Duodenal mucosa (tissue), 2 donors: Measurements from ENCODE around the gene ETF1.

Experiments
- H3K27ac ChIP-seq: one replicate; pipeline ENCODE4 v1.7.0; 2013; ENCODE audit warnings: low read depth, low read length
- H3K27me3 ChIP-seq, 2 donors: one replicate each; pipeline ENCODE4 v1.7.0; 2013; ENCODE audit warnings: low read length in 2 of 2, control low read depth in 1 of 2; ENCODE audit not compliant: insufficient read depth in 2 of 2, control insufficient read depth in 1 of 2
- H3K36me3 ChIP-seq, 2 donors: one replicate each; pipeline ENCODE4 v1.7.0; 2013; ENCODE audit warnings: low read length in 2 of 2, control low read depth in 1 of 2; ENCODE audit not compliant: insufficient read depth in 2 of 2, control insufficient read depth in 1 of 2
- H3K4me1 ChIP-seq, 2 donors: one replicate each; pipeline ENCODE4 v1.7.0; 2013; ENCODE audit warnings: low read length in 2 of 2, control low read depth in 1 of 2; ENCODE audit not compliant: insufficient read depth in 2 of 2, control insufficient read depth in 1 of 2
- H3K4me3 ChIP-seq, 2 donors: one replicate each; pipeline ENCODE4 v1.7.0; 2013; ENCODE audit warnings: low read length in 2 of 2, low read depth in 1 of 2
- H3K9ac ChIP-seq, 2 donors: one replicate each; pipeline ENCODE4 v1.7.0; 2013; ENCODE audit warnings: low read length in 2 of 2, low read depth in 1 of 2
- H3K9me3 ChIP-seq, 2 donors: one replicate each; pipeline ENCODE4 v1.7.0; 2013; ENCODE audit warnings: low read length in 2 of 2, control low read depth in 1 of 2; ENCODE audit not compliant: control insufficient read depth in 1 of 2

Gene ETF1

DNA sequence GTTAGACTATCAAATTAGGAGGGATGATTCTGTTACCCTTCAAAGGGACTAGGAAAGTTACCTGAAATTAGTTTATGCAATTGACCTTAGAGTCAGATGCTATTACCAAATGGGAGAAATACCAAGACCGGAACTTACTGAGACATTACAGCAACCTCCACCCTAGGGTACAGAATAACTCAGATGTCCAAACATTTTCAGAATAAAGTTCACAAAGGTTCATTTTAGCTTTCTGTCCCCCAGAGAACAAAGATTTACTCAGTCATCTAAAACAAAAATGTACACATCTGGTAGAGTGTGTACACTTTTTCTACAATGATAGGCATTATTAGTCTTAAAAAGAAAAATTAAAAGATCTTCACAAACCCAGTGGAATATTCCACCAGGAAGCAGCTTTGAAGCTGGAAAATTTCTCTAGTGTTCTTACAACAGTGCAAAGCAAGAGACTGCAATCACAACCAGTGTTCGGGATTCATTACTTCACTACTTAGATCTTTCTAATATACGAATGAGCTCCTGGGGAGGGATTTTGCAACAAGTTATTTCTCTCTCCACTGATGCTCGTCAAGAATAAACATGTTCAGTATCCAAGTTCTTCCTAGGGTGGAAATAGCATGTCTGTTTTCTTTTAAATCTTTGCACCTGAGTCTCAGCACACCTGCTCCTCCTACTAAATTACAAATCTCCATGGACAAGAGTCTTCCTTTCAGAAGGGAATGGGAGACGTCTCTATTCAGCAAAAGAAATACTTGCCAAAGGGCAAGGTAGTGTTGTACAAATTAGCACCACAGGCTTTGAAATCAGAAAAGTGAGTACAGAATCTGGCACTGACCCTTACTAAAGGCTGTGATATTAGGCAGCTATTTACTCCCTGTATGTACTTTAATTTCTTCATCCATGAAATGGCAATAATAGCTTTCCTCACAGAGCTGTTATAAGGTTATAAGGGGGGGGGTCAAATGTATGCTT lies 8.8 kb downstream of the ETF1 start:
- Histone ChIP-seq H3K9me3 (no peaks in the 10 kb centered on the region), H3K27ac (no peak overlapping the region), H3K9ac (no peak overlapping the region)

DNA sequence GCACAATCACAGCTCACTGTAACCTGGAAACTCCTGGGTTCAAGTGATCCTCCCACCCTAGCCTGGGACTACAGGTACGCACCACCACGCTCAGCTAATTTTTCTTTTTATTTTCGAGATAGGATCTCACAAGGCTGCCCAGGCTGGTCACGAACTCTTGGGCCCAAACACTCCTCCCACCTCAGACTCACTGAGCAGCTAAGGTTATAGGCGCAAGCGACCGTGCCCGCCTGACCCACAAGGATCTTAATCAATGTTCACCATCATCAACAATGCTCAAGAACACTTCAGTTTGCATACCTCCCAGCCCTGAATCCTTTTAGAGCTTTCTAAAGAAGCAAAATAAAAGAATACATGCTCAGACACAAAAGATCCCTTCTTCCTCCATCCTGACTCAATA lies 13.2 kb downstream of the ETF1 start:
- no peaks in the 10 kb centered on the region for H3K9me3 ChIP-seq
- H3K4me1 ChIP-seq, result no peaks in the 10 kb centered on the region
- H3K27ac ChIP-seq, result no peak overlapping the region
- no peak overlapping the region for H3K4me3 ChIP-seq
- no peak overlapping the region for H3K9ac ChIP-seq
- no peaks in the 10 kb centered on the region for H3K27me3 ChIP-seq
- peaks cover 0 to 4% of the 10 kb centered on the region in 2 donors for H3K36me3 ChIP-seq

More for the DNA sequence above, 8.8 kb downstream of the ETF1 start:
- no peaks in the 10 kb centered on the region for H3K27me3 ChIP-seq
- H3K36me3 ChIP-seq, result peaks cover 0 to 10% of the 10 kb centered on the region in 2 donors
- no peak overlapping the region for H3K4me3 ChIP-seq
- peaks cover 2 to 9% of the 10 kb centered on the region in 2 donors for H3K4me1 ChIP-seq

DNA sequence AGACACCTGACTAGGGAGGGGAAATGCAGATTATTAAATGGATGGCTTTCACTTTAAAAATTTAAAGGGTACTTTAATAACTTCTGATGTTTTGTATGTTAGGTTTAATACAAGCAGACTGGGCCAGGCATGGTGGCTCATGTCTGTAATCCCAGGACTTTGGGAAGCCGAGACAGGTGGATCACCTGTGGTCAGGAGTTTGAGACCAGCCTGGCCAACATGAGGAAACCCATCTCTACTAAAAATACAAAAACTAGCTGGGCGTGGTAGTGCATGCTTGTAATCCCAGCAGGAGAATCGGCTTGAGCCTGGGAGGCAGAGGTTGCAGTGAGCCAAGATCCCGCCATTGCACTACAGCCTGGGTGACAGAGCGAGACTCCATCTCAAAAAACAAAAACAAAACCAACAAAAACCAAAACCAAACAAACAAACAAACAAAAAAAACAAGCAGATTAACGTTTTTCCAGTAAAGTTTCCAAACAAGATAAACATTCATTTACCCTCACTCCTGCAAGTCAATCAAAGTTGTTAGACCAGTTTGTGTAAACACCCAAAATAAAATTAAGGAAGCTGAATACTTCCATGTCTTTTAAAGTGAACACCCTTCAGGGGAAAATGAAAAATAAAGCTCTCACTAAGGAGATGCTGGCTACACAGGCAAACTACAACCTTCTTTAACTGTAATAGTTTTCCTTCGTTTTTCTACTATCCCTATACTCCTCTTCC lies 14.1 kb downstream of the ETF1 start:
- peaks cover 0 to 4% of the 10 kb centered on the region in 2 donors for H3K36me3 ChIP-seq

DNA sequence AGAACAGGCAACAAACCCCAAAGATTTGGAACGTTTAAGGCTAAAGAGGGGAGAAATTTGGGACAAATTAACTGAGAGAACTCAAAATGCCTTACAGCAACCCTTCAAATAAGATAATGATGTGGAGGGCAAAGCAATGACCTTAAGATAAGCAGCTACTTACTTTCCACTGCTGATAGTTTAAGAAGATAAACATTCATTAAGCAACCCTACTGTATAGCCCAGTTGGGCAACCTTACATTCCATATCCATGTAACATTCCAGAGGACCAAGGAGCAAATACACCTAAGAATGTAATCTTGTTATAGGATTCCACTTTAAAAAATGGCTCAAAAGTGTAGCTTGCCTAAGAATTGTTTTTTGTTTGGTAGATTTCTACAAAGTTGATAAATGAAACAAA lies 14.8 kb downstream of the ETF1 start:
- H3K36me3 ChIP-seq, result peaks cover 0 to 4% of the 10 kb centered on the region in 2 donors
- H3K27ac ChIP-seq, result no peak overlapping the region
- H3K27me3 ChIP-seq, result no peaks in the 10 kb centered on the region
- H3K9ac ChIP-seq, result no peak overlapping the region
- H3K4me3 ChIP-seq, result no peak overlapping the region
- no peaks in the 10 kb centered on the region for H3K9me3 ChIP-seq
- H3K4me1 ChIP-seq, result no peaks in the 10 kb centered on the region

More for the DNA sequence above, 14.1 kb downstream of the ETF1 start:
- no peaks in the 10 kb centered on the region for H3K9me3 ChIP-seq
- no peak overlapping the region for H3K4me3 ChIP-seq
- H3K27ac ChIP-seq, result no peak overlapping the region
- H3K9ac ChIP-seq, result no peak overlapping the region
- H3K27me3 ChIP-seq, result no peaks in the 10 kb centered on the region
- H3K4me1 ChIP-seq, result no peaks in the 10 kb centered on the region

DNA sequence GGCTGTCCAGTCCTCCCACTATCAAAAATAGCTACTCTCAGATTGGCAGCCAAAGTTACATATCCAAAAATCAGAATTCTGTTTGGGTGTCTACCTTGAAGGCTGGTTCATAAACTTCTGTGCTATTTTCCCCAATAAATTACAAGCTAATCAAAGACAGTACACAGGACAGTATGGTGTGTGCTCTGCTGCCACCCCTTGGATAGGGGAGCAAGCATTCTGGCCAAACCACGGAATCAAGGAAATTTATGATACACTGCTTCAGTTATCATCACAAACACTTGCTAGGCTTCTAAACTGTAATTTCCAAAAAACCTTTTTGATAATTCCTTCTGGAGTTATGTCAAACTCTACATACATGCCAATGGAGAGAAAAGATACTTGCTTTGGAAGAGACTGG lies 15.9 kb downstream of the ETF1 start:
- H3K4me1 ChIP-seq, result no peaks in the 10 kb centered on the region
- H3K27ac ChIP-seq, result no peak overlapping the region
- no peak overlapping the region for H3K9ac ChIP-seq

DNA sequence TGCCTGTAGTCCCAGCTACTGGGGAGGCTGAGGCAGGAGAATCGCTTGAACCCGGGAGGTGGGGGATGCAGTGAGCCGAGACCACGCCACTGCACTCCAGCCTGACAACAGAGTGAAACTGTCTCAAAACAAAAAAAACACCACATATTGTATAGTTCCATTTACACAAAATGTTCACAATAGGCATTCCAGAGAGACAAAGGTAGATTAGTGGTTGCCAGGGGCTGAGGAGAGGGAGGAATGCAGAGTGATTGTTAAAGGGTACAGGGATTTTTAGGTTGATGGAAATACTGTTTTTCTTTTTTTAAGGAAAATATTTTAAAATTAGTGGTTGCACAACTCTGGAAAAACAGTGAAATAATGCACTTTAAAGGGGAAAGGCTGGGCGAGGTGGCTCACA lies 19.6 kb downstream of the ETF1 start:
- H3K36me3 ChIP-seq, result peaks cover 2 to 6% of the 10 kb centered on the region in 2 donors
- no peaks in the 10 kb centered on the region for H3K27me3 ChIP-seq
- H3K9me3 ChIP-seq, result no peaks in the 10 kb centered on the region
- H3K4me3 ChIP-seq, result no peak overlapping the region
- no peaks in the 10 kb centered on the region for H3K4me1 ChIP-seq
- no peak overlapping the region for H3K27ac ChIP-seq
- no peak overlapping the region for H3K9ac ChIP-seq

More for the DNA sequence above, 15.9 kb downstream of the ETF1 start:
- no peaks in the 10 kb centered on the region for H3K9me3 ChIP-seq
- no peak overlapping the region for H3K4me3 ChIP-seq
- peaks cover 0 to under 1% of the 10 kb centered on the region in 2 donors for H3K36me3 ChIP-seq
- no peaks in the 10 kb centered on the region for H3K27me3 ChIP-seq

DNA sequence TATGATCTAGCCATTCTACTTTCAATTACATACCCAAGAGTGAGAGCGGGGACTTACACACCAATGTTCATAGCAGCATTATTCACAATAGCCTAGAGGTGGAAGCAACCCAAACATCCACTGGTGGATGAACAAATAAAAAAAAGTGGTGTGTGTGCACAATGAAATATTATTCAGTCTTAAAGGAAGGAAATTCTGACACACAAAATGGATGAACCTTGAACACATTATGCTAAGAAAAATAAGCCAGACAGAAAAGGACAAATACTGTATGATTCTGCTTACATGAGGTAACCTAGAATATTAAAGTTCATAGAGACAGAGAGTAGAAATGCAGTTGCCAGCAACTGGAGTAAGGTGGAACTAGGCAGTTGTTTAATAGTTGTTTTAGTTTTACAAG lies 22.1 kb downstream of the ETF1 start:
- Histone ChIP-seq H3K4me1 (no peaks in the 10 kb centered on the region), H3K27ac (no peak overlapping the region), H3K9me3 (no peaks in the 10 kb centered on the region), H3K36me3 (peaks cover 7 to 27% of the 10 kb centered on the region in 2 donors), H3K4me3 (no peak overlapping the region), H3K9ac (no peak overlapping the region), H3K27me3 (no peaks in the 10 kb centered on the region)

DNA sequence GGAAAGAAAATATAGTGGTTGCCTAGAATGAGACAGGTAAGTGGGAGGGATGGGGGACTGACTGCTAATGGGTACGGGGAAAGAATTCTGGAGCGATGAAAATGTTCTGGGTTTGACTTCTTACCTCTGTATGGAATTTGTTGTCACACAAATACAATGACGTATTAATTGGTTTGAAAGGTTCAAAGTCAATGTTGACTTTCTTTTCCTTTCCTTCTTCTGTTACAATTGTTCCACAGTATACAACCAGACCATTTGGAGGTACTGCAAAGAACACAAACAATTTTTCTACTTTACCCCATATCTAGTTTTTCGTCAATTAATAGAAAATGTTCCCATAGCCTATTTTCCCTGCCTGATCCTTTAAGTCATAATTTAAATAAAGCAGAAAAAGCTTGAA lies 25.6 kb downstream of the ETF1 start:
- Histone ChIP-seq H3K9ac (no peak overlapping the region), H3K4me3 (no peak overlapping the region), H3K27ac (no peak overlapping the region), H3K27me3 (no peaks in the 10 kb centered on the region), H3K4me1 (no peaks in the 10 kb centered on the region), H3K36me3 (peaks cover 21 to 62% of the 10 kb centered on the region in 2 donors), H3K9me3 (no peaks in the 10 kb centered on the region)

DNA sequence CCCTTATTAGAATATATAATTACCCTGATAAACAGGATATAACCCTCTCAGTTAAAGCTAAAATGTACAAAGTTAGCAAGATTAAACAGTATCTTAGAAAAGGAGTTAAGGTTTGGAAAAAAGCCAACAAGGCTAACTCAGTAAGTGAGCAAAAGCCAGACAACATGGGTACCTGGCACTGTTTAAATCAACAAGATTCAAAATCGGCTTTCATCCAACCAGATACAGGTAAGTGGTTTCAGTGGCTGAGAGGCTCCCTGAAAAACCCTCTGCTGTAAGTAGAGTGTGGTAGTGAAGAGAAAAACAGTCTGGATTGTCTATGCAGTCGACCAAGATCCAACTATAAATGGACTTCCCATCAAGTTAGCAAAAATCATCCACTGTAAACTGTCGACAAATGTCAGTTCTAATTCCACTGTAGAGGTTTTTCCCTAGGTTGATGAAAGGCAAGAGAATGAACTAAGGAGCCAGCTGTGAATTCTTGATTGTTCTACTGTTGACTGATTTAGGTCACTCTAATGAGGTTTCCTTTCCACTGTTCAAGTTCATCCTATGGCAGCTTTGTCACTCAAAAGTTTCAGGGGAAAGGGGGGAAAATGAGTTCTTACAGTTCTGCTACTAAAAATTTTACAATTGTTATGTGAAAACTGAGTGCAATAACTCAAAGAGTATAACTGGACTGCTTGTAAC lies 27.3 kb downstream of the ETF1 start:
- Histone ChIP-seq H3K4me1 (no peaks in the 10 kb centered on the region), H3K4me3 (no peak overlapping the region), H3K9me3 (no peaks in the 10 kb centered on the region), H3K27ac (no peak overlapping the region), H3K36me3 (peaks cover 27 to 77% of the 10 kb centered on the region in 2 donors), H3K27me3 (no peaks in the 10 kb centered on the region), H3K9ac (no peak overlapping the region)

DNA sequence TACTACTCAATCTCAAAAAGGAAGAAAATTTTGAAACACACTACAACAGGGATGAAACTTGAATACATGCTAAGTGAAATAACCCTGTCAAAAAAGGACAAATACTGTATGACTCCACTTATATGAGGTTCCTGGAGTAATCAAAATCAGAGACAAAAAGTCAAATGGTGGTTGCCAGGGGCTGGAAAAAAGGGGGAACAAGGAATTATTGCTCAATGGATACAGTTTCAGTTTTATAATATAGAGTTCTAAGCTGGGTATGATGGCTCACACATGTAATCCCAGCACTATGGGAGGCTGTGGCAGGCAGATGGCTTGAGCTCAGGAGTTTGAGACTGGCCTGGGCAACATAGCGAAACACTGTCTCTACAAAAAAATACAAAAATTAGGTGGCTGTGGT lies 29.0 kb downstream of the ETF1 start:
- H3K27ac ChIP-seq, result no peak overlapping the region
- no peak overlapping the region for H3K4me3 ChIP-seq
- H3K27me3 ChIP-seq, result no peaks in the 10 kb centered on the region
- H3K4me1 ChIP-seq, result no peaks in the 10 kb centered on the region
- no peaks in the 10 kb centered on the region for H3K9me3 ChIP-seq
- H3K9ac ChIP-seq, result no peak overlapping the region
- peaks cover 33 to 89% of the 10 kb centered on the region in 2 donors for H3K36me3 ChIP-seq
